NCI-H187 (cell line): ENCODE results near the gene LDB1.

Experiments used
- DNase-seq, 2 experiments: peaks; one replicate each; lab custom pipeline; 2025; lab: John Stamatoyannopoulos, UW

The LDB1 gene

DNA sequence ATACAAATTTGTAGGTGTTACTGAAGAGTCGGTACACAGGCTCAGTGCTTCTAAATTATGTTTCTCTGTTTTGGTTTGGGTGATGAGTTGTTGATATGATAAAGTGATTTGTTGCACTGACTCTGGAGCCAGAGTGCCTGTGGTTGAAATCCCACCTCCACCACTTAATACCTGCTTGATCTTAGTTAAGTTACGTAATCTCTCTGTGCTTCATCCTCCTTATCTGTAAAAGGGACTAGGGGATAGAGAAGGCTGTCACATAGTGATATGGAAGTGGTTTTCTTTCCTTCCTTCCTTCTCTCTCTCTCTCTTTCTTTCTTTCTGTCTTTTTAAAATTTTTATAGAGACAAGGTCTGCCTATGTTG lies 55.7 kb downstream of the LDB1 start:
- no peak for DNase-seq

GRCh38 chr10:102059987-102060386 lies 60.2 kb downstream of the LDB1 start:
- DNase-seq, result no peak
